LNCaP clone FGC (cell line): Measurements from ENCODE around the gene DOCK3.
A peak's percentile ranks its signal among the peaks of the same experiment; 100 is the strongest.
"Not testable (repeated sequence)": the region's sequence is repeated elsewhere in the genome, so short reads cannot be mapped to it uniquely, and the experiment has no call there.

Experiments used
- DNase-seq: peaks from one replicate; pipeline ENCODE4 v3.0.0-alpha.2; 2011; ENCODE audit warnings: low read depth
- H3K4me3 ChIP-seq: 2 replicates; pipeline ENCODE4 v1.5.1; 2011; ENCODE audit warnings: mild to moderate bottlenecking, low read depth, low read length, control low read depth
- CTCF ChIP-seq: IDR thresholded peaks from 2 replicates; pipeline ENCODE4 v1.5.1; 2012; ENCODE audit warnings: mild to moderate bottlenecking; ENCODE audit not compliant: control insufficient read depth, insufficient read depth; ENCODE audit errors: extremely low read depth

The DOCK3 gene

GRCh38 chr3:51052562-51052961 lies 377.8 kb downstream of the DOCK3 start:
- TF ChIP-seq CTCF, result no peak
- H3K4me3 ChIP-seq, result no peak overlapping the region
- no peak for DNase-seq

GRCh38 chr3:51057121-51057520 lies 382.4 kb downstream of the DOCK3 start:
- no peak overlapping the region for H3K4me3 ChIP-seq
- no peak for TF ChIP-seq CTCF
- DNase-seq, result peak; percentile 8

- no peak overlapping the region for H3K4me3 ChIP-seq
- no peak for TF ChIP-seq CTCF
- no peak for DNase-seq
Measured at GRCh38 chr3:51063053-51063452, 388.3 kb downstream of the DOCK3 start.

GRCh38 chr3:51075221-51075775 lies 400.6 kb downstream of the DOCK3 start:
- peak; percentile 51 for DNase-seq
- H3K4me3 ChIP-seq, result no peak overlapping the region
- TF ChIP-seq CTCF, result no peak

GRCh38 chr3:51082363-51082762 lies 407.6 kb downstream of the DOCK3 start:
- no peak overlapping the region for H3K4me3 ChIP-seq
- no peak for TF ChIP-seq CTCF
- no peak for DNase-seq

GRCh38 chr3:51083490-51083889 lies 408.8 kb downstream of the DOCK3 start:
- no peak overlapping the region for H3K4me3 ChIP-seq
- no peak for DNase-seq
- no peak for TF ChIP-seq CTCF

GRCh38 chr3:51092141-51092540 lies 417.4 kb downstream of the DOCK3 start:
- not testable (repeated sequence) for DNase-seq, H3K4me3 ChIP-seq

GRCh38 chr3:51094838-51095237 lies 420.1 kb downstream of the DOCK3 start:
- DNase-seq, result peak; percentile 23
- H3K4me3 ChIP-seq, result not testable (repeated sequence)
